ENCODE measurements around the gene TNMD. TPM values are rescaled to one million over a fixed set of nuclear protein-coding genes. Genes with fewer than 3 reads are reported as not detected.
"Not testable (repeated sequence)": the region's sequence is repeated elsewhere in the genome, so short reads cannot be mapped to it uniquely, and the experiment has no call there.

TNMD gene
- not detected in 2 replicates for polyA plus RNA-seq (2012; rRNA removed)
- not detected in 2 replicates for polyA plus RNA-seq (2012; cell fraction: cytosol; rRNA removed)
- not detected in 2 replicates for polyA plus RNA-seq (2012; cell fraction: nucleus; rRNA removed)

DNA sequence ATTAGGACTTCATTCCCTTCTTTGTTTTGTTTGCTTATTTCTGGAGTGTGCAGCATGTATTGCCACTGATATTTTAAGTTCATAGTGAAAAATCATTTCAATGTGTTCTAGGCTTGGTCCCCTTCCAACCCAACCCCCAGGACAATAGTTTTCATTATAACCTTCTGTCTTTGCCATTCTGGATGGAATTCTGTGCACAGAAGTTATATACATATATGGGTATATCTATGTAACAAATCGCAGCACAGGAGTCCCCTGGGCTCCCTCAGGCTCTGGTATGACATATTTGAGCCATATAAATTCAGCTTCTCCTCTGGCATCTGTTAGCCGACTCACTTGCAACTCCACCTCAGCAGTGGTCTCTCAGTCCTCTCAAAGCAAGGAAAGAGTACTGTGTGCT is at the start of gene TNMD:
TNMD (plus strand) TSS at position 326 of the 400 bp plus-strand sequence. CDS start 83 bp downstream, outside the sequence.
- TF ChIP-seq TAF1 (IDR thresholded peaks at IDR 0.05; ENCODE audit: borderline replicate concordance, low read depth, low read length) (no peak), YY1 (IDR thresholded peaks at IDR 0.05; ENCODE audit: low read depth) (no peak), NRF1 (IDR thresholded peaks at IDR 0.05; ENCODE audit: low read depth, low read length) (no peak), TCF12 (IDR thresholded peaks at IDR 0.05) (no peak), CHD2 (IDR thresholded peaks at IDR 0.05; ENCODE audit: low read length, partially characterized antibody) (no peak), RXRA (IDR thresholded peaks at IDR 0.05; ENCODE audit: borderline replicate concordance, low read depth) (no peak), ELF1 (IDR thresholded peaks at IDR 0.05) (no peak), EP300 (IDR thresholded peaks at IDR 0.05; ENCODE audit: borderline replicate concordance in 1 of 2, low read depth in 1 of 2, low read length in 1 of 2) (no peak), SIN3A (IDR thresholded peaks at IDR 0.05; ENCODE audit: borderline replicate concordance, low read depth, low read length) (no peak), GABPA (IDR thresholded peaks at IDR 0.05; ENCODE audit: low read depth) (no peak), NFIC (IDR thresholded peaks at IDR 0.05; ENCODE audit: borderline replicate concordance) (no peak)
- TF ChIP-seq, protein P1, sequence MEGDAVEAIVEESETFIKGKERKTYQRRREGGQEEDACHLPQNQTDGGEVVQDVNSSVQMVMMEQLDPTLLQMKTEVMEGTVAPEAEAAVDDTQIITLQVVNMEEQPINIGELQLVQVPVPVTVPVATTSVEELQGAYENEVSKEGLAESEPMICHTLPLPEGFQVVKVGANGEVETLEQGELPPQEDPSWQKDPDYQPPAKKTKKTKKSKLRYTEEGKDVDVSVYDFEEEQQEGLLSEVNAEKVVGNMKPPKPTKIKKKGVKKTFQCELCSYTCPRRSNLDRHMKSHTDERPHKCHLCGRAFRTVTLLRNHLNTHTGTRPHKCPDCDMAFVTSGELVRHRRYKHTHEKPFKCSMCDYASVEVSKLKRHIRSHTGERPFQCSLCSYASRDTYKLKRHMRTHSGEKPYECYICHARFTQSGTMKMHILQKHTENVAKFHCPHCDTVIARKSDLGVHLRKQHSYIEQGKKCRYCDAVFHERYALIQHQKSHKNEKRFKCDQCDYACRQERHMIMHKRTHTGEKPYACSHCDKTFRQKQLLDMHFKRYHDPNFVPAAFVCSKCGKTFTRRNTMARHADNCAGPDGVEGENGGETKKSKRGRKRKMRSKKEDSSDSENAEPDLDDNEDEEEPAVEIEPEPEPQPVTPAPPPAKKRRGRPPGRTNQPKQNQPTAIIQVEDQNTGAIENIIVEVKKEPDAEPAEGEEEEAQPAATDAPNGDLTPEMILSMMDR (IDR thresholded peaks at IDR 0.05) = no peak
- Histone ChIP-seq H3K4me3 (ENCODE audit: low read depth in 2 of 2, low read length in 1 of 2) (no peak within 1 kb of the TSS), H3K27me3 (ENCODE audit: insufficient read depth) (peaks cover 17% of the 10 kb centered on the region; the same call in 1 of the 2 replicates), H3K4me2 (no peak within 1 kb of the TSS), H3K27ac (ENCODE audit: low read depth in 2 of 2, low read length in 1 of 2) (no peak within 1 kb of the TSS), H3K36me3 (replicated peaks in 1 of 2; ENCODE audit: control insufficient read depth in 1 of 2, insufficient read depth in 2 of 2, low read length in 1 of 2) (no peaks in the 10 kb centered on the region), H3K9ac (no peak within 1 kb of the TSS), H3K4me1 (ENCODE audit: control insufficient read depth in 1 of 2, insufficient read depth in 2 of 2, low read depth in 1 of 2, low read length in 1 of 2) (no peaks in the 10 kb centered on the region), H3F3A (replicated peaks; ENCODE audit: insufficient read depth) (no peaks in the 10 kb centered on the region), H2AFZ (ENCODE audit: low read depth) (no peak within 1 kb of the TSS), H4K20me1 (ENCODE audit: insufficient read depth) (no peaks in the 10 kb centered on the region), H3K79me2 (ENCODE audit: insufficient read depth) (no peaks in the 10 kb centered on the region), H3K9me2 (no peaks in the 10 kb centered on the region), H3K9me3 (no peaks in the 10 kb centered on the region)
- ChIA-PET CTCF (no interaction called here), POLR2A (no interaction called here)
- no peak for DNase-seq
- 0% methylated on average over 2 of the region's 2 CpGs for WGBS (ENCODE audit: low lambda C conversion rate)

DNA sequence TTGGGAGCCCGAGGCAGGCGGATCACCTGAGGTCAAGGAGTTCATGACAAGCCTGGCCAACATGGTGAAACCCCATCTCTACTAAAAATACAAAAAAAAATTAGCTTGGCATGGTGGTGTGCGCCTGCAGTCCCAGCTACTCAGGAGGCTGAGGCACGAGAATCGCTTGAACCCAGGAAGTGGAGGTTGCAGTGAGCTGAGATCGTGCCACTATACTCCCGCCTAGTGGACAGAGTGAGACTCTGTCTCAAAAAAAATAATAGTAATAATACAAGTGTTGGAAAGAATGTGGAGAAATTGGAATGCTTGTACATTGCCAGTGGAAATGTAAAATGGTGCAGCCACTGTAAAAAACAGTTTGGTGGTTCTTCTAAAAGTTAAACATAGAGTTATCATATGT is 19.2 kb upstream of the TNMD start:
- H3K4me3 ChIP-seq (ENCODE audit: low read depth in 2 of 2, low read length in 1 of 2); H3K9ac ChIP-seq; POLR2A ChIA-PET; H3K9me3 ChIP-seq; H3K36me3 ChIP-seq (replicated peaks in 1 of 2; ENCODE audit: control insufficient read depth in 1 of 2, insufficient read depth in 2 of 2, low read length in 1 of 2); H3K79me2 ChIP-seq (ENCODE audit: insufficient read depth); H2AFZ ChIP-seq (ENCODE audit: low read depth); H3K9me2 ChIP-seq; H3F3A ChIP-seq (replicated peaks; ENCODE audit: insufficient read depth); DNase-seq; H3K27ac ChIP-seq (ENCODE audit: low read depth in 2 of 2, low read length in 1 of 2); H3K4me1 ChIP-seq (ENCODE audit: control insufficient read depth in 1 of 2, insufficient read depth in 2 of 2, low read depth in 1 of 2, low read length in 1 of 2); H3K27me3 ChIP-seq (ENCODE audit: insufficient read depth); H4K20me1 ChIP-seq (ENCODE audit: insufficient read depth); H3K4me2 ChIP-seq: not testable (repeated sequence)
- CTCF ChIA-PET = interaction anchor here (1.0 to 1.1 kb wide), 2 partner anchors 10 to 16 kb away, joined by 3 read pairs; no protein-coding TSS in a partner anchor
- TF ChIP-seq, protein P1 (IDR thresholded peaks at IDR 0.05) = peak; percentile 53
- 14% methylated on average over 7 of the region's 7 CpGs for WGBS (ENCODE audit: low lambda C conversion rate)
